Liver (tissue), 9 donors: ENCODE data around the gene SMIM36. TPM values are rescaled to one million over a fixed set of nuclear protein-coding genes. Genes with fewer than 3 reads are reported as not detected.

Experiments
- DNase-seq: peaks from one replicate; pipeline ENCODE4 v3.0.0-alpha.2; 2017; ENCODE audit warnings: low spot score
- H3K27ac ChIP-seq, 2 donors: one replicate each; pipeline ENCODE4 v1.7.0; 2013; ENCODE audit warnings: inconsistent platforms in 2 of 2, low read length in 2 of 2, control low read depth in 1 of 2, low read depth in 1 of 2, mild to moderate bottlenecking in 1 of 2
- H3K27me3 ChIP-seq, 4 donors: one replicate each; pipeline versions ENCODE4 v1.6.1 to v1.7.0; 2013; ENCODE audit warnings: low read length in 3 of 4, inconsistent platforms in 1 of 4, mild to moderate bottlenecking in 1 of 4, moderate library complexity in 1 of 4; ENCODE audit not compliant: control insufficient read depth in 4 of 4, insufficient read depth in 4 of 4
- H3K36me3 ChIP-seq, 4 donors: one replicate each; pipeline versions ENCODE4 v1.6.1 to v1.7.0; 2013; ENCODE audit warnings: low read length in 3 of 4, mild to moderate bottlenecking in 3 of 4, low read depth in 1 of 4, moderate library complexity in 1 of 4; ENCODE audit not compliant: control insufficient read depth in 4 of 4, insufficient read depth in 3 of 4
- H3K4me1 ChIP-seq, 4 donors: one replicate each; pipeline versions ENCODE4 v1.6.1 to v1.7.0; 2013; ENCODE audit warnings: low read length in 3 of 4, mild to moderate bottlenecking in 3 of 4, moderate library complexity in 1 of 4; ENCODE audit not compliant: control insufficient read depth in 4 of 4, insufficient read depth in 4 of 4
- H3K4me3 ChIP-seq, 3 donors: one replicate each; pipeline versions ENCODE4 v1.6.1 to v1.7.0; 2013; ENCODE audit warnings: low read length in 3 of 3, control low read depth in 1 of 3, low read depth in 1 of 3, mild to moderate bottlenecking in 1 of 3
- H3K9ac ChIP-seq, 2 donors: one replicate each; pipeline ENCODE4 v1.7.0; 2013; ENCODE audit warnings: low read length in 2 of 2, mild to moderate bottlenecking in 2 of 2, moderate library complexity in 2 of 2, control low read depth in 1 of 2, low read depth in 1 of 2
- H3K9me3 ChIP-seq, 4 donors: one replicate each; pipeline versions ENCODE4 v1.6.1 to v1.7.0; 2013; ENCODE audit warnings: low read length in 3 of 4; ENCODE audit not compliant: control insufficient read depth in 4 of 4
- EGR1 ChIP-seq, 2 donors: IDR thresholded peaks; 2 replicates each; pipeline ENCODE4 v1.6.1; 2016 to 2018; ENCODE audit warnings: antibody characterized with exemption in 2 of 2, low read depth in 2 of 2
- FOXA2 ChIP-seq: IDR thresholded peaks from 2 replicates; pipeline ENCODE4 v1.6.1; 2016; ENCODE audit warnings: antibody characterized with exemption
- GABPA ChIP-seq, 2 donors: IDR thresholded peaks in 1 of 2; conservative IDR thresholded peaks in 1 of 2; 2 replicates each; pipeline ENCODE4 v1.6.1; 2016; ENCODE audit warnings: antibody characterized with exemption in 2 of 2, mild to moderate bottlenecking in 1 of 2, moderate library complexity in 1 of 2
- HNF4A ChIP-seq, 2 donors: conservative IDR thresholded peaks; 2 replicates each; pipeline ENCODE4 v1.6.1; 2016; ENCODE audit warnings: antibody characterized with exemption in 2 of 2, mild to moderate bottlenecking in 2 of 2
- JUND ChIP-seq, 2 donors: IDR thresholded peaks; 2 replicates each; pipeline ENCODE4 v1.6.1; 2016; ENCODE audit warnings: antibody characterized with exemption in 2 of 2
- NR2F2 ChIP-seq: IDR thresholded peaks from 2 replicates; pipeline ENCODE4 v1.6.1; 2016; ENCODE audit warnings: antibody characterized with exemption
- RAD21 ChIP-seq, 2 donors: IDR thresholded peaks; 2 replicates each; pipeline ENCODE4 v1.6.1; 2016; ENCODE audit warnings: antibody characterized with exemption in 2 of 2, mild to moderate bottlenecking in 2 of 2
- RXRA ChIP-seq, 2 donors: IDR thresholded peaks; 2 replicates each; pipeline ENCODE4 v1.6.1; 2017 to 2018; ENCODE audit warnings: antibody characterized with exemption in 2 of 2, mild to moderate bottlenecking in 1 of 2
- SP1 ChIP-seq: IDR thresholded peaks from 2 replicates; pipeline ENCODE4 v1.6.1; 2018; ENCODE audit warnings: antibody characterized with exemption, mild to moderate bottlenecking
- TAF1 ChIP-seq: conservative IDR thresholded peaks from 2 replicates; pipeline ENCODE4 v1.6.1; 2016; ENCODE audit warnings: antibody characterized with exemption, mild to moderate bottlenecking
- YY1 ChIP-seq: IDR thresholded peaks from 2 replicates; pipeline ENCODE4 v1.6.1; 2016; ENCODE audit warnings: antibody characterized with exemption, mild to moderate bottlenecking
- WGBS: extraction: QIAGEN DNeasy Blood & Tissue Kit; methylation state at CpG from one replicate; pipeline ENCODE4 v1.1.7; 2013; 5-methylcytosine and 5-hydroxymethylcytosine counted together
- polyA plus RNA-seq, 2 donors: library from polyadenylated mRNA; stranded (reverse) in 1 of 2; unstranded in 1 of 2; fragments of 200-250 nt in 1 of 2; fragments of >200 nt in 1 of 2; fragmentation: Nextera tagmentation in 1 of 2; extraction: Ambion mirVana in 1 of 2; gene quantifications; one replicate each; pipeline versions ENCODE4 v1.2.1 to v1.2.3, GENCODE V29; 2013 to 2015
- total RNA-seq, 2 donors: library from RNA; depleted of rRNA; stranded (reverse); fragments of >200 nt; gene quantifications; one replicate each; pipeline ENCODE4 v1.2.3, GENCODE V29; 2014
- TF ChIP-seq, protein P1 (sequence below): IDR thresholded peaks from 2 replicates; pipeline ENCODE4 v1.6.1; 2016; ENCODE audit warnings: antibody characterized with exemption
- TF ChIP-seq, protein P2 (sequence below): fragments of 150-350 bp; IDR thresholded peaks from 2 replicates; pipeline ENCODE4 v1.5.1; 2017; ENCODE audit warnings: improper control_type of control experiment, low read depth, low read length; ENCODE audit not compliant: missing input control
- TF ChIP-seq, protein P3 (sequence below): IDR thresholded peaks from 2 replicates; pipeline ENCODE4 v1.6.1; 2016; ENCODE audit warnings: antibody characterized with exemption, mild to moderate bottlenecking
- donor health status: healthy.
- donor health status: healthy.
- donor health status: healthy.
- donor health status: healthy.
- donor health status: healthy.

SMIM36 gene
- total and polyA plus RNA-seq, 4 donors: not detected

DNA sequence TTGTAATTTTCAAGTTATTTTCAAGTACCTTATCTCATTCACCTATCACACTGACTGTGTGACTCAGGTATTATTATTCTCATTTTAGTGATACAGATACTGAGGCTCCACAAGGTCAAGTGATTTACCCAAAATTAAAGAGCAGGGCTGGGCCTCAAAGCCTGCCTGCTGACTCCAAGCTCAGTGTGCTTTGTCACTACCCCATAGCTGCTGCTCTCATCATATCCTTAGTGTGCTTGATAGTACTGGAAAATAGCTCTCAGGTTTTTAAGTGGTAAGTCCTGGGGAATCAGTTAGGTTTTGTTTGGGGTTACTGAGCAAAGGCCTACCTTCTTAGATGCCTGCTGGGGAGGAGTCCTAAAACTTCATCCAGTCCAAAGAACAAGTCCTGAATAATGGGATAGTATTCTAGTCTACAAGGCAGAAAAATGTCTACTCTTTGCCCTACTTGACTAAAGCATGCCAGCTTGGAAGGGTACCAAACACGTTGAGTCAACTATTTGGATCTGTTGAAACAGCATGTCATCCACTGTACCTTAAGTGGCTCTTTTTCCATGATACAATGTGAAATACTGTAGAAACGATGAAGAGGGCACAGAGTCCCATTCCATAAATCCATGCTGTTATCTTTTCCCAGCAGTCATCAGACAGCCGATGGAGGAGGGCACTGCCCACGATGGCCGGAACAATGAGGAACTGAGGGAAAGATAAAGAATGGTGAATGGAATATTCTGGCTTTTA is 100.4 kb downstream of the SMIM36 start:
- H3K9me3 ChIP-seq: no peaks in the 10 kb centered on the region
- peaks cover 4 to 27% (median 16%) of the 10 kb centered on the region in 4 donors for H3K4me1 ChIP-seq
- TF ChIP-seq YY1: peak; percentile 48
- TF ChIP-seq RXRA (IDR thresholded peaks at IDR 0.05): peak; percentile 38 to 73
- peak in 1 of 2 donors; percentile 55 for TF ChIP-seq HNF4A (conservative IDR thresholded peaks at IDR 0.05)
- TF ChIP-seq RAD21 (IDR thresholded peaks at IDR 0.05): no peak
- TF ChIP-seq JUND (IDR thresholded peaks at IDR 0.05): peak in 1 of 2 donors; percentile 23
- TF ChIP-seq, protein P1, sequence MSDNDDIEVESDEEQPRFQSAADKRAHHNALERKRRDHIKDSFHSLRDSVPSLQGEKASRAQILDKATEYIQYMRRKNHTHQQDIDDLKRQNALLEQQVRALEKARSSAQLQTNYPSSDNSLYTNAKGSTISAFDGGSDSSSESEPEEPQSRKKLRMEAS: no peak
- no peak overlapping the region for H3K4me3 ChIP-seq
- WGBS: 69% methylated on average over 5 of the region's 5 CpGs
- H3K27me3 ChIP-seq: no peaks in the 10 kb centered on the region
- no peak overlapping the region for H3K9ac ChIP-seq
- DNase-seq: no peak
- peak overlapping the region in 1 of 2 donors; percentile 40 for H3K27ac ChIP-seq
- peaks cover 2 to 24% (median 12%) of the 10 kb centered on the region in 4 donors for H3K36me3 ChIP-seq

DNA sequence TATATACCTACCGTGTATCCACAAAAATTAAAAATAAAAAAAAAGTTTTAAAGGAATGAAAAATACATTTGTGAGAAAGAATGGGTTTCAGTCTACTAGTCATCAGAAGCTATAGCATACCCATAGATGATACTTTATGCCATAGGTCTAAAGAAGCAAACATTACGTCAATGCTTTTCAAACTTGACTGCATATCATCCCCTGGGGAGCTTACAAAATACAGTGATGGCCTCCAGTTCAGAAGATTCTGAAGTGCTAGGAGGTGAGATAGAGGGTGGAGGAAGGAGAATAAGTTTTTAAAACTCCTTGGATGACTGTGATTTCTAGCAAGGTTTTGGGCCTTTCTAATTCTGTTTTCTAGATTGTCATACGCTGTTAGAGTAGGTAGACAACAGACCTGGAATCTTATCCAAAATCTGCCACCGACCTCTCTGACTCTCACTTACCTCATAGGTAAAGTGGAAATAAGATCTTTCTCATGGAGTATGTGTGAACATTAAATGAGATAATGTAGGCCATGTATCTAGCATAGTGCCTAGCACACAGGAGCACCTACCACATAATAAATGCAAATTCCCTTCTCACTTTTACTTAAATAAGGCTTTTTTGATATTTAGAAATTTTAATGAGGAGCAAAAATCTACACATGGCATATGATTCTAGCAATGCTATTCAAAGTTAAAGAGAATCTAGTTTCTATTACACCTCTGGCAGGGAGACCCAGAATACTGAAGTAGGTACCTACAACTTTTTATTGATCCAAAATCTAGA is 102.0 kb downstream of the SMIM36 start:
- Histone ChIP-seq H3K27ac (no peak overlapping the region), H3K4me1 (peaks cover 4 to 27% (median 16%) of the 10 kb centered on the region in 4 donors), H3K27me3 (no peaks in the 10 kb centered on the region), H3K9ac (no peak overlapping the region), H3K9me3 (no peaks in the 10 kb centered on the region), H3K36me3 (peaks cover 2 to 24% (median 15%) of the 10 kb centered on the region in 4 donors), H3K4me3 (no peak overlapping the region)
- 98% methylated on average over 4 of the region's 4 CpGs for WGBS
- no peak for DNase-seq
- TF ChIP-seq, protein P2, sequence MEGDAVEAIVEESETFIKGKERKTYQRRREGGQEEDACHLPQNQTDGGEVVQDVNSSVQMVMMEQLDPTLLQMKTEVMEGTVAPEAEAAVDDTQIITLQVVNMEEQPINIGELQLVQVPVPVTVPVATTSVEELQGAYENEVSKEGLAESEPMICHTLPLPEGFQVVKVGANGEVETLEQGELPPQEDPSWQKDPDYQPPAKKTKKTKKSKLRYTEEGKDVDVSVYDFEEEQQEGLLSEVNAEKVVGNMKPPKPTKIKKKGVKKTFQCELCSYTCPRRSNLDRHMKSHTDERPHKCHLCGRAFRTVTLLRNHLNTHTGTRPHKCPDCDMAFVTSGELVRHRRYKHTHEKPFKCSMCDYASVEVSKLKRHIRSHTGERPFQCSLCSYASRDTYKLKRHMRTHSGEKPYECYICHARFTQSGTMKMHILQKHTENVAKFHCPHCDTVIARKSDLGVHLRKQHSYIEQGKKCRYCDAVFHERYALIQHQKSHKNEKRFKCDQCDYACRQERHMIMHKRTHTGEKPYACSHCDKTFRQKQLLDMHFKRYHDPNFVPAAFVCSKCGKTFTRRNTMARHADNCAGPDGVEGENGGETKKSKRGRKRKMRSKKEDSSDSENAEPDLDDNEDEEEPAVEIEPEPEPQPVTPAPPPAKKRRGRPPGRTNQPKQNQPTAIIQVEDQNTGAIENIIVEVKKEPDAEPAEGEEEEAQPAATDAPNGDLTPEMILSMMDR: no peak

DNA sequence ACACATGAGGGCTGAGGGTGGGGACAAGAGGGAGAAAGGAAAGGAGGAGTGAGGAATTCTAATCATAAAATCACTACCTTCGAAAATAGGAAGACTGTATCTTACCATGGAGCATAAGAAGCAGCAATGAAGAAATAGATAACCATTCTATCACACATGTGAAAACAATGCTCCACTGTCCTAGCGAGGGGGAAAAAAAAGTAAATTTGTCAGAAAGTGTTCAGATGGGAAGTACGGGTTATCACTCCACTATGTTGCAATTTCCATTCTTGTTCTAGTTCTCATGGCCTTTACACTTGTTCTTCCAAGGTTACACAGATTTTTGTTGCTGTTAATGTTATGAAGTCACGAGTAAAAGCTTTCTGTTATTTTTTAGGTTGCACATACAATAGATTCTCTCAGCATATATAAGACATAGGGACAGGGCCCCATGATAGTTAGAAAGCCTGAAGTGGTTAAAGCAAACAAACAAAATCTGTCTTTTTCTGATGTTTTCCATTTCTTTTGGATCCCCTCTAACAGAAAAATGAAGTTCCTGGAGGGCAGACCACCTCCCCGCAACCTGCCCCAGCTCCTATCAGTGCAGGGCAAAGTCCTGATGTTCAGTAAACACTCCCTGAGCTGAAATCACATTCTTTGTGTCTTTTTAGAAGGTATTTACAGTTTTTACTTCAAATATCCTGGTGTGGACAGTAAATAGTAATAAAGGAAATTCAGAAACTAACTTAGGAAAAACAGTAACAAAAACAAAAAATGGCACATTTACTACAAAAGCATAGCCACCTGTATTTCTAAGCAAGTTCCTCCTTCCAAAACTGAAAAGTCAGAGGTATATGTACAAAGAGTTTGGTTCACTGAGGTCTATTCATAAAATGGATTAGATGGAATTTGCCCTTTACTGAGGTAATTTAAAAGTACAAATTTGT is 103.3 kb downstream of the SMIM36 start:
- 31% methylated on average over 5 of the region's 5 CpGs for WGBS
- TF ChIP-seq RXRA (IDR thresholded peaks at IDR 0.05) (peak in 1 of 2 donors; percentile 35), YY1 (no peak), NR2F2 (peak; percentile 44), EGR1 (IDR thresholded peaks at IDR 0.05; ENCODE audit: low read depth in 2 of 2) (no peak), JUND (IDR thresholded peaks at IDR 0.05) (peak in 1 of 2 donors; percentile 9), TAF1 (no peak), SP1 (peak; percentile 39), RAD21 (IDR thresholded peaks at IDR 0.05) (peak in 1 of 2 donors; percentile 15), FOXA2 (peak; percentile 5), GABPA (IDR thresholded peaks at IDR 0.05 in 1 of 2, conservative IDR thresholded peaks at IDR 0.05 in 1 of 2) (no peak)
- TF ChIP-seq, protein P3, sequence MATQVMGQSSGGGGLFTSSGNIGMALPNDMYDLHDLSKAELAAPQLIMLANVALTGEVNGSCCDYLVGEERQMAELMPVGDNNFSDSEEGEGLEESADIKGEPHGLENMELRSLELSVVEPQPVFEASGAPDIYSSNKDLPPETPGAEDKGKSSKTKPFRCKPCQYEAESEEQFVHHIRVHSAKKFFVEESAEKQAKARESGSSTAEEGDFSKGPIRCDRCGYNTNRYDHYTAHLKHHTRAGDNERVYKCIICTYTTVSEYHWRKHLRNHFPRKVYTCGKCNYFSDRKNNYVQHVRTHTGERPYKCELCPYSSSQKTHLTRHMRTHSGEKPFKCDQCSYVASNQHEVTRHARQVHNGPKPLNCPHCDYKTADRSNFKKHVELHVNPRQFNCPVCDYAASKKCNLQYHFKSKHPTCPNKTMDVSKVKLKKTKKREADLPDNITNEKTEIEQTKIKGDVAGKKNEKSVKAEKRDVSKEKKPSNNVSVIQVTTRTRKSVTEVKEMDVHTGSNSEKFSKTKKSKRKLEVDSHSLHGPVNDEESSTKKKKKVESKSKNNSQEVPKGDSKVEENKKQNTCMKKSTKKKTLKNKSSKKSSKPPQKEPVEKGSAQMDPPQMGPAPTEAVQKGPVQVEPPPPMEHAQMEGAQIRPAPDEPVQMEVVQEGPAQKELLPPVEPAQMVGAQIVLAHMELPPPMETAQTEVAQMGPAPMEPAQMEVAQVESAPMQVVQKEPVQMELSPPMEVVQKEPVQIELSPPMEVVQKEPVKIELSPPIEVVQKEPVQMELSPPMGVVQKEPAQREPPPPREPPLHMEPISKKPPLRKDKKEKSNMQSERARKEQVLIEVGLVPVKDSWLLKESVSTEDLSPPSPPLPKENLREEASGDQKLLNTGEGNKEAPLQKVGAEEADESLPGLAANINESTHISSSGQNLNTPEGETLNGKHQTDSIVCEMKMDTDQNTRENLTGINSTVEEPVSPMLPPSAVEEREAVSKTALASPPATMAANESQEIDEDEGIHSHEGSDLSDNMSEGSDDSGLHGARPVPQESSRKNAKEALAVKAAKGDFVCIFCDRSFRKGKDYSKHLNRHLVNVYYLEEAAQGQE: peak; percentile 28
- TF ChIP-seq, protein P1: no peak
- TF ChIP-seq, protein P2: no peak

More for the DNA sequence above, 103.3 kb downstream of the SMIM36 start:
- H3K9ac ChIP-seq: peak overlapping the region; percentile 34 to 37
- H3K36me3 ChIP-seq: peaks cover 0 to 15% (median 11%) of the 10 kb centered on the region in 4 donors
- no peak for DNase-seq
- H3K27me3 ChIP-seq: no peaks in the 10 kb centered on the region
- H3K27ac ChIP-seq: peak overlapping the region; percentile 54 to 66
- H3K4me1 ChIP-seq: peaks cover 4 to 27% (median 16%) of the 10 kb centered on the region in 4 donors
- H3K9me3 ChIP-seq: no peaks in the 10 kb centered on the region
- H3K4me3 ChIP-seq: no peak overlapping the region
